SH-SY5Y (cell line): Measurements from ENCODE around the gene USP22.

ENCODE experiments used
- GATA2 ChIP-seq: IDR thresholded peaks from 2 replicates; pipeline ENCODE4 v1.6.1; 2011; ENCODE audit warnings: mild to moderate bottlenecking, low read depth, low read length
- GATA3 ChIP-seq: IDR thresholded peaks from 2 replicates; pipeline ENCODE4 v1.6.1; 2011; ENCODE audit warnings: low read depth, mild to moderate bottlenecking, low read length, moderate library complexity

DNA sequence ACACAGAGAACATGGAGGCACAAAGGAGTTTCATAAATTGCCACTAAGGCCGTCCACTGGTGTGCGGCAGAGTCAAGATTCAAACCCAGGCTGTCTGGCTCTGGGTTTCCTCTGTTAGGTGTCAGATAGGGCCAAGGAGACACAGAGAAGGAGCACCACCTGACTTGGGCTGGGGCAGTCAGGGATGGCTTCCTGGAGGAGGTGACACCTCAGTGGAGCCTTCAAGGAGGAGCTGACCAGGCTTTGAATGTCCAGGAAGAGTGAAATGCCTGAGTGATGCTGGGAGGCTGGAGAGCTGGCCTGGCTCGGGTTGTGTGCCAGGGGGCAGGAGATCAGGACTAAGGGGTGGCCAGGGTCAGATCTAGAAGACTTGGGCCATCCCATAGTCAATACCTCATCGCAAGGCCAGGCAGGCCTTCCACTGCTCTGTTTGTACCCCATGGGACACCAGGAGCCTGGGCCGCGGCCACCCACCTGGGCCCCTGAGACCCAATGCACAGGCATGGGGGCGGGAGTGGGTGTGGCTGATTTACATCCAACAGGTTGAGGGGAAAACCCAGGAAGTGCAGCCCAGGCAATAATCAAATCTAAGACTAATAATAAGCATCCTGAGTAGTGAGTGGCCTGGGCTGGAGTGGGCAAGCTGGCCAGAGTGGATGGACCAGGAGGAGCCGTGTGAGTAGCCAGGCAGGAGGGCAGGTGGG lies 73.7 kb downstream of the USP22 start:
- TF ChIP-seq GATA3 (no peak), GATA2 (no peak)
